22Rv1 (cell line): Measurements from ENCODE around the gene LNX2.

Experiments used
- CTCF ChIP-seq: fragments of 450-650 bp; IDR thresholded peaks from 2 replicates; pipeline ENCODE4 v1.5.1; 2017; ENCODE audit warnings: mild to moderate bottlenecking
- ZFX ChIP-seq: fragments of 450-650 bp; IDR thresholded peaks from 2 replicates; pipeline ENCODE4 v1.6.1; 2017; ENCODE audit warnings: antibody characterized with exemption, borderline replicate concordance

GRCh38 chr13:27632648-27633047 lies 12.3 kb upstream of the LNX2 start:
- TF ChIP-seq CTCF (no peak), ZFX (no peak)
